Prostate gland (tissue), 2 donors: ENCODE data around the gene CHD5. TPM values are rescaled to one million over a fixed set of nuclear protein-coding genes. Genes with fewer than 3 reads are reported as not detected.

Source experiments
- DNase-seq: peaks from one replicate; pipeline ENCODE4 v3.0.0-alpha.2; 2019; ENCODE audit warnings: low spot score
- H3K27ac ChIP-seq, 2 donors: fragments of 200-600 bp; sonication (generic); 2 replicates each; pipeline ENCODE4 v1.5.1; 2017 to 2019
- H3K27me3 ChIP-seq: fragments of 200-600 bp; sonication (generic); replicated peaks from 2 replicates; pipeline ENCODE4 v1.5.1; 2019; ENCODE audit not compliant: insufficient read depth
- H3K36me3 ChIP-seq, 2 donors: fragments of 200-600 bp; sonication (generic); 1 replicate in 1 of 2; 2 replicates in 1 of 2; pipeline versions ENCODE4 v1.5.1 to v1.8.1; 2017 to 2019
- H3K4me1 ChIP-seq: fragments of 200-600 bp; sonication (generic); replicated peaks from 2 replicates; pipeline ENCODE4 v1.5.1; 2019
- H3K4me3 ChIP-seq, 2 donors: fragments of 200-600 bp; sonication (generic); 2 replicates each; pipeline ENCODE4 v1.5.1; 2017 to 2019
- H3K9me3 ChIP-seq: fragments of 200-600 bp; sonication (generic); 2 replicates; pipeline ENCODE4 v1.5.1; 2017
- POLR2A ChIP-seq: fragments of 450-650 bp; IDR thresholded peaks from one replicate; pipeline ENCODE4 v1.6.1; 2016; ENCODE audit warnings: antibody characterized with exemption, mild to moderate bottlenecking
- POLR2AphosphoS5 ChIP-seq: sonication (generic); formaldehyde crosslinking; IDR thresholded peaks from one replicate; pipeline ENCODE4 v1.6.1; 2017; ENCODE audit warnings: antibody characterized with exemption
- WGBS: methylation state at CpG from one replicate; pipeline ENCODE4 v1.1.5; 2018; 5-methylcytosine and 5-hydroxymethylcytosine counted together
- intact Hi-C: fragments of 100-400 bp; cut with DNase I; formaldehyde crosslinking; loops from one replicate; pipeline ENCODE4 v1.14.2; 2022
- total RNA-seq, 2 donors: library from RNA; depleted of rRNA; stranded (reverse); fragments of >200 nt; gene quantifications; one replicate each; pipeline ENCODE4 v1.1.0, GENCODE V29; 2016
- TF ChIP-seq, protein P1 (sequence below), 4 experiments: fragments of 200-600 bp in 2 of 4; fragments of 450-650 bp in 2 of 4; sonication (generic) in 2 of 4; IDR thresholded peaks; 1 replicate in 3 of 4; 2 replicates in 1 of 4; pipeline ENCODE4 v1.5.1; 2016 to 2019; ENCODE audit warnings: antibody characterized with exemption in 4 of 4, mild to moderate bottlenecking in 2 of 4, moderate library complexity in 2 of 4

Gene CHD5
- total RNA-seq, 2 donors from 2014 or later = 4.9 to 17.0 TPM

- TF ChIP-seq POLR2A (no peak), POLR2AphosphoS5 (no peak)
- TF ChIP-seq, protein P1, sequence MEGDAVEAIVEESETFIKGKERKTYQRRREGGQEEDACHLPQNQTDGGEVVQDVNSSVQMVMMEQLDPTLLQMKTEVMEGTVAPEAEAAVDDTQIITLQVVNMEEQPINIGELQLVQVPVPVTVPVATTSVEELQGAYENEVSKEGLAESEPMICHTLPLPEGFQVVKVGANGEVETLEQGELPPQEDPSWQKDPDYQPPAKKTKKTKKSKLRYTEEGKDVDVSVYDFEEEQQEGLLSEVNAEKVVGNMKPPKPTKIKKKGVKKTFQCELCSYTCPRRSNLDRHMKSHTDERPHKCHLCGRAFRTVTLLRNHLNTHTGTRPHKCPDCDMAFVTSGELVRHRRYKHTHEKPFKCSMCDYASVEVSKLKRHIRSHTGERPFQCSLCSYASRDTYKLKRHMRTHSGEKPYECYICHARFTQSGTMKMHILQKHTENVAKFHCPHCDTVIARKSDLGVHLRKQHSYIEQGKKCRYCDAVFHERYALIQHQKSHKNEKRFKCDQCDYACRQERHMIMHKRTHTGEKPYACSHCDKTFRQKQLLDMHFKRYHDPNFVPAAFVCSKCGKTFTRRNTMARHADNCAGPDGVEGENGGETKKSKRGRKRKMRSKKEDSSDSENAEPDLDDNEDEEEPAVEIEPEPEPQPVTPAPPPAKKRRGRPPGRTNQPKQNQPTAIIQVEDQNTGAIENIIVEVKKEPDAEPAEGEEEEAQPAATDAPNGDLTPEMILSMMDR (IDR thresholded peaks at IDR 0.05) = no peak
- intact Hi-C loops = no loop called here
Measured at GRCh38 chr1:6134741-6135510, 45.2 kb downstream of the CHD5 start.

DNA sequence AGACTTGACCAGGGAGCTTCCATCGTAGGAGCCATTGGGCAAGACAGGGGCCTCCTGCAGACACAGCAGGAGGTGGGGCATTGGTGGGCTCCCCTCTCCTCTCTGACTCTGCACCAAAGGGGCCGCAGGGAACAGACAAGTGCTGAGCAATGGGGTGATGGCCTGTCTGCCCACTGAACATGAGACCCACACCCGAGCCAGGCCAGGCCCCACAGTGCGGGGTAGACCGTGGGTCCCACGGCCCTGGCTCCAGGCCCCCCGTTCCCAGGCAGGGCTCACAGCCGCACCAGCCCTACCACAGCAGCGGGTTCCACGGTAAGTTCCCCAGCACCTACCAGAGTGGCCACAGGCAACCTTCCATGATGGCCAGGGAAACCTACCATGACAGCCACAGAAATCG is 45.9 kb downstream of the CHD5 start:
- Histone ChIP-seq H3K4me3 (no peak overlapping the region), H3K36me3 (no peaks in the 10 kb centered on the region), H3K27ac (no peak overlapping the region), H3K9me3 (no peaks in the 10 kb centered on the region), H3K4me1 (no peaks in the 10 kb centered on the region), H3K27me3 (no peaks in the 10 kb centered on the region)
- TF ChIP-seq POLR2AphosphoS5 (no peak), POLR2A (no peak)
- TF ChIP-seq, protein P1 (IDR thresholded peaks at IDR 0.05) = no peak
- DNase-seq = no peak
- intact Hi-C loops = no loop called here
- 89% methylated on average over 11 of the region's 11 CpGs for WGBS

More at GRCh38 chr1:6134741-6135510, 45.2 kb downstream of the CHD5 start:
- Histone ChIP-seq H3K36me3 (no peaks in the 10 kb centered on the region), H3K27ac (no peak overlapping the region), H3K4me3 (no peak overlapping the region), H3K9me3 (no peaks in the 10 kb centered on the region), H3K4me1 (no peaks in the 10 kb centered on the region), H3K27me3 (no peaks in the 10 kb centered on the region)
- WGBS = 80% methylated on average over 22 of the region's 22 CpGs
- no peak for DNase-seq

GRCh38 chr1:6133146-6133895 is 46.8 kb downstream of the CHD5 start:
- Histone ChIP-seq H3K4me3 (no peak overlapping the region), H3K36me3 (no peaks in the 10 kb centered on the region), H3K27ac (no peak overlapping the region), H3K4me1 (no peaks in the 10 kb centered on the region), H3K27me3 (no peaks in the 10 kb centered on the region), H3K9me3 (no peaks in the 10 kb centered on the region)
- no peak for DNase-seq
- 71% methylated on average over 15 of the region's 15 CpGs for whole genome bisulfite sequencing
- intact Hi-C loops = no loop called here
- no peak for TF ChIP-seq POLR2A
- TF ChIP-seq POLR2AphosphoS5 = no peak
- TF ChIP-seq, protein P1 (IDR thresholded peaks at IDR 0.05) = no peak

- Histone ChIP-seq H3K9me3 (no peaks in the 10 kb centered on the region), H3K36me3 (no peaks in the 10 kb centered on the region), H3K4me1 (no peaks in the 10 kb centered on the region), H3K27me3 (no peaks in the 10 kb centered on the region), H3K27ac (no peak overlapping the region), H3K4me3 (no peak overlapping the region)
- TF ChIP-seq POLR2AphosphoS5 (no peak), POLR2A (no peak)
- TF ChIP-seq, protein P1 (IDR thresholded peaks at IDR 0.05) = no peak
- WGBS = 90% methylated on average over 9 of the region's 9 CpGs
- intact Hi-C loops = no loop called here
- no peak for DNase-seq
Measured at GRCh38 chr1:6131561-6131960, 48.6 kb downstream of the CHD5 start.
